GM23338 (cell line): ENCODE measurements around the gene GIMAP2. TPM values are rescaled to one million over a fixed set of nuclear protein-coding genes. Genes with fewer than 3 reads are reported as not detected.

Experiments used
- ATAC-seq: fragments of 200-7000 bp; cut with Tn5 transposase; 3 replicates; pipeline ENCODE4 v1.9.1; 2020
- DNase-seq: peaks from one replicate; pipeline ENCODE4 v3.0.0-alpha.2; 2015; ENCODE audit warnings: low spot score
- H2AFZ ChIP-seq: fragments of 200-600 bp; sonication (generic); 2 replicates; pipeline ENCODE4 v1.8.0; 2016; ENCODE audit warnings: antibody characterized with exemption, mild to moderate bottlenecking, moderate library complexity
- H3F3A ChIP-seq: fragments of 200-600 bp; sonication (generic); replicated peaks from 2 replicates; pipeline ENCODE4 v1.8.0; 2017; ENCODE audit warnings: antibody characterized with exemption, mixed run types, low read depth
- H3K27ac ChIP-seq: fragments of 200-600 bp; sonication (generic); 2 replicates; pipeline ENCODE4 v1.6.1; 2016; ENCODE audit warnings: low read depth
- H3K27me3 ChIP-seq: fragments of 200-600 bp; sonication (generic); 2 replicates; pipeline ENCODE4 v1.8.0; 2016; ENCODE audit warnings: mild to moderate bottlenecking, mixed run types, moderate library complexity; ENCODE audit not compliant: insufficient read depth
- H3K36me3 ChIP-seq: fragments of 200-600 bp; sonication (generic); 2 replicates; pipeline ENCODE4 v1.8.0; 2016; ENCODE audit warnings: mild to moderate bottlenecking; ENCODE audit not compliant: insufficient read depth
- H3K4me1 ChIP-seq: fragments of 200-600 bp; sonication (generic); 2 replicates; pipeline ENCODE4 v1.8.0; 2016; ENCODE audit warnings: mild to moderate bottlenecking, moderate library complexity; ENCODE audit not compliant: insufficient read depth
- H3K4me2 ChIP-seq: fragments of 200-600 bp; sonication (generic); 2 replicates; pipeline ENCODE4 v1.7.1; 2017; ENCODE audit warnings: mixed run types
- H3K4me3 ChIP-seq: fragments of 200-600 bp; sonication (generic); 2 replicates; pipeline ENCODE4 v1.6.1; 2016; ENCODE audit warnings: mixed run types
- H3K79me2 ChIP-seq: fragments of 200-600 bp; sonication (generic); replicated peaks from 2 replicates; pipeline ENCODE4 v1.8.0; 2017; ENCODE audit warnings: mild to moderate bottlenecking; ENCODE audit not compliant: insufficient read depth
- H3K9me2 ChIP-seq: fragments of 200-600 bp; sonication (generic); 2 replicates; pipeline ENCODE4 v1.8.0; 2017; ENCODE audit not compliant: insufficient read depth
- H4K20me1 ChIP-seq: fragments of 200-600 bp; sonication (generic); replicated peaks from 2 replicates; pipeline ENCODE4 v1.8.0; 2017; ENCODE audit warnings: mild to moderate bottlenecking; ENCODE audit not compliant: insufficient read depth
- H3K27ac Mint-ChIP-seq: 2 replicates; pipeline ENCODE4 v1.8.0; 2020; ENCODE audit warnings: inconsistent platforms, mild to moderate bottlenecking, moderate library complexity, mixed read lengths
- H3K27me3 Mint-ChIP-seq: 3 replicates; pipeline ENCODE4 v1.8.0; 2022; ENCODE audit warnings: low read depth, mild to moderate bottlenecking, moderate library complexity, mixed read lengths, inconsistent platforms; ENCODE audit not compliant: insufficient read depth, poor library complexity
- H3K36me3 Mint-ChIP-seq: 3 replicates; pipeline ENCODE4 v1.8.0; 2021; ENCODE audit warnings: low read depth, mild to moderate bottlenecking, inconsistent platforms, moderate library complexity, mixed read lengths
- H3K4me1 Mint-ChIP-seq: 3 replicates; pipeline ENCODE4 v1.8.0; 2020; ENCODE audit warnings: mild to moderate bottlenecking, inconsistent platforms, mixed read lengths
- H3K4me3 Mint-ChIP-seq: 3 replicates; pipeline ENCODE4 v1.8.0; 2021; ENCODE audit warnings: moderate library complexity, mild to moderate bottlenecking, inconsistent platforms, mixed read lengths
- H3K9me3 Mint-ChIP-seq: 3 replicates; pipeline ENCODE4 v1.8.0; 2020; ENCODE audit warnings: moderate library complexity, mild to moderate bottlenecking, inconsistent platforms, mixed read lengths
- CREB1 ChIP-seq: fragments of 250-450 bp; sonication (Bioruptor Pico); IDR thresholded peaks from 2 replicates; pipeline ENCODE4 v1.5.0; 2020; ENCODE audit warnings: low read depth, mild to moderate bottlenecking, moderate library complexity
- CTCF ChIP-seq, 2 experiments: fragments of 200-600 bp in 1 of 2; sonication (generic) in 1 of 2; conservative IDR thresholded peaks; 2 replicates each; pipeline versions ENCODE4 v1.5.1 to v1.6.1; 2016 to 2017; ENCODE audit warnings: antibody characterized with exemption in 2 of 2, low read depth in 2 of 2, mild to moderate bottlenecking in 2 of 2, moderate library complexity in 1 of 2
- EZH2 ChIP-seq: fragments of 200-600 bp; sonication (generic); IDR thresholded peaks from one replicate; pipeline ENCODE4 v1.8.0; 2017; ENCODE audit warnings: antibody characterized with exemption, mild to moderate bottlenecking, low read depth; ENCODE audit not compliant: unreplicated experiment
- EZH2phosphoT487 ChIP-seq: fragments of 200-600 bp; sonication (generic); IDR thresholded peaks from one replicate; pipeline ENCODE4 v1.8.1; 2018; ENCODE audit warnings: antibody characterized with exemption; ENCODE audit not compliant: unreplicated experiment
- JUNB ChIP-seq: IDR thresholded peaks from one replicate; pipeline ENCODE4 v1.6.1; 2016; ENCODE audit warnings: antibody characterized with exemption; ENCODE audit not compliant: unreplicated experiment
- NANOG ChIP-seq: IDR thresholded peaks from 2 replicates; pipeline ENCODE4 v1.6.1; 2016; ENCODE audit warnings: antibody characterized with exemption, borderline replicate concordance
- POLR2AphosphoS5 ChIP-seq: IDR thresholded peaks from 2 replicates; pipeline ENCODE4 v1.6.1; 2016; ENCODE audit warnings: antibody characterized with exemption, low read depth
- STAT1 ChIP-seq: IDR thresholded peaks from one replicate; pipeline ENCODE4 v1.6.1; 2016; ENCODE audit warnings: antibody characterized with exemption; ENCODE audit not compliant: unreplicated experiment
- ZNF114 ChIP-seq: fragments of 250-450 bp; sonication (Bioruptor Pico); IDR thresholded peaks from 2 replicates; pipeline ENCODE4 v1.5.0; 2020; ENCODE audit warnings: mild to moderate bottlenecking, moderate library complexity
- ZNF331 ChIP-seq: fragments of 250-450 bp; sonication (Bioruptor Pico); IDR thresholded peaks from 2 replicates; pipeline ENCODE4 v1.5.0; 2020; ENCODE audit warnings: low read depth, mild to moderate bottlenecking, moderate library complexity
- ZNF462 ChIP-seq: fragments of 250-450 bp; sonication (Bioruptor Pico); IDR thresholded peaks from 2 replicates; pipeline ENCODE4 v1.5.0; 2020; ENCODE audit warnings: mild to moderate bottlenecking, moderate library complexity
- polyA plus RNA-seq: library from polyadenylated mRNA; unstranded; fragments of >200 nt; fragmentation: Nextera tagmentation; extraction: Ambion mirVana; gene quantifications from 2 replicates; pipeline ENCODE4 v1.2.1, GENCODE V29; 2016
- total RNA-seq: library from RNA; depleted of rRNA; stranded (reverse); fragments of >200 nt; shearing (Covaris generic); gene quantifications from 2 replicates; pipeline ENCODE4 v1.2.3, GENCODE V29; 2014
- TF ChIP-seq, protein P1 (sequence below): IDR thresholded peaks from 2 replicates; pipeline ENCODE4 v1.6.1; 2016; ENCODE audit warnings: antibody characterized with exemption
- TF ChIP-seq, protein P2 (sequence below): IDR thresholded peaks from one replicate; pipeline ENCODE4 v1.6.1; 2018; ENCODE audit warnings: antibody characterized with exemption; ENCODE audit not compliant: unreplicated experiment

GIMAP2 gene
- total and polyA plus RNA-seq, 2 experiments from 2014 or later = not detected

DNA sequence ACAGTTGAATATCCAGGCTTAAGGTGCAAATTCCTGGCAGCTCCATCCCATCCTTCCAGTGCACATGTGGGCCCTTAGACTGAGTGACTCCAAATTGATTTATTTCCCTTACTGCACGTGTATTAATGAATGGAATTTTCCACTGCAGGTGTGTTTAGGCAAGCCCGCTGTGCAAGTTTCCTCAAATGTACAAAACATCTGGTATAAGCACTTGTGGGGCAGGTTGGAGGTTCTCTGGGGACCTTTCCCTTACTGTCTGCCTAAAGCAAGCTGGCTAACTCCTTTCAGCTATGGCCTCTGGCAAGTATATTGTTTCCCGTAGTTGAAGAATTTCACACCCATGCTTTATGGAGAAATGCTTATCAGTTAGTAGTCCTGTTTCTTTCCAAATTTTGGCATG, 28.0 kb upstream of the GIMAP2 start:
- H3K36me3 Mint-ChIP-seq = peaks cover 7% of the 10 kb centered on the region; the same call in 2 of the 3 replicates
- no peak for DNase-seq
- Histone ChIP-seq H2AFZ (no peak overlapping the region), H3K27me3 (no peaks in the 10 kb centered on the region), H3K27ac (no peak overlapping the region), H3K4me3 (no peak overlapping the region), H3K79me2 (no peaks in the 10 kb centered on the region), H4K20me1 (no peaks in the 10 kb centered on the region), H3K4me2 (no peak overlapping the region), H3K9me2 (peaks cover 3% of the 10 kb centered on the region; the same call in 1 of the 2 replicates), H3K36me3 (no peaks in the 10 kb centered on the region), H3K4me1 (no peaks in the 10 kb centered on the region), H3F3A (no peaks in the 10 kb centered on the region)
- H3K27me3 Mint-ChIP-seq = peaks cover 6% of the 10 kb centered on the region
- H3K4me3 Mint-ChIP-seq = no peak overlapping the region
- ATAC-seq = no peak
- H3K27ac Mint-ChIP-seq = no peak overlapping the region
- peaks cover 7% of the 10 kb centered on the region for H3K4me1 Mint-ChIP-seq
- H3K9me3 Mint-ChIP-seq = peaks cover 21% of the 10 kb centered on the region; the same call in 2 of the 3 replicates
- TF ChIP-seq POLR2AphosphoS5 (no peak), CTCF (conservative IDR thresholded peaks at IDR 0.05; ENCODE audit: low read depth in 2 of 2) (no peak), NANOG (no peak), STAT1 (no peak), EZH2phosphoT487 (no peak), JUNB (no peak), ZNF462 (CRISPR knock-in tag) (no peak), ZNF331 (CRISPR knock-in tag) (no peak), EZH2 (no peak), ZNF114 (CRISPR knock-in tag) (no peak), CREB1 (no peak)
- TF ChIP-seq, protein P1, sequence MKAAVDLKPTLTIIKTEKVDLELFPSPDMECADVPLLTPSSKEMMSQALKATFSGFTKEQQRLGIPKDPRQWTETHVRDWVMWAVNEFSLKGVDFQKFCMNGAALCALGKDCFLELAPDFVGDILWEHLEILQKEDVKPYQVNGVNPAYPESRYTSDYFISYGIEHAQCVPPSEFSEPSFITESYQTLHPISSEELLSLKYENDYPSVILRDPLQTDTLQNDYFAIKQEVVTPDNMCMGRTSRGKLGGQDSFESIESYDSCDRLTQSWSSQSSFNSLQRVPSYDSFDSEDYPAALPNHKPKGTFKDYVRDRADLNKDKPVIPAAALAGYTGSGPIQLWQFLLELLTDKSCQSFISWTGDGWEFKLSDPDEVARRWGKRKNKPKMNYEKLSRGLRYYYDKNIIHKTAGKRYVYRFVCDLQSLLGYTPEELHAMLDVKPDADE = no peak
- TF ChIP-seq, protein P2, sequence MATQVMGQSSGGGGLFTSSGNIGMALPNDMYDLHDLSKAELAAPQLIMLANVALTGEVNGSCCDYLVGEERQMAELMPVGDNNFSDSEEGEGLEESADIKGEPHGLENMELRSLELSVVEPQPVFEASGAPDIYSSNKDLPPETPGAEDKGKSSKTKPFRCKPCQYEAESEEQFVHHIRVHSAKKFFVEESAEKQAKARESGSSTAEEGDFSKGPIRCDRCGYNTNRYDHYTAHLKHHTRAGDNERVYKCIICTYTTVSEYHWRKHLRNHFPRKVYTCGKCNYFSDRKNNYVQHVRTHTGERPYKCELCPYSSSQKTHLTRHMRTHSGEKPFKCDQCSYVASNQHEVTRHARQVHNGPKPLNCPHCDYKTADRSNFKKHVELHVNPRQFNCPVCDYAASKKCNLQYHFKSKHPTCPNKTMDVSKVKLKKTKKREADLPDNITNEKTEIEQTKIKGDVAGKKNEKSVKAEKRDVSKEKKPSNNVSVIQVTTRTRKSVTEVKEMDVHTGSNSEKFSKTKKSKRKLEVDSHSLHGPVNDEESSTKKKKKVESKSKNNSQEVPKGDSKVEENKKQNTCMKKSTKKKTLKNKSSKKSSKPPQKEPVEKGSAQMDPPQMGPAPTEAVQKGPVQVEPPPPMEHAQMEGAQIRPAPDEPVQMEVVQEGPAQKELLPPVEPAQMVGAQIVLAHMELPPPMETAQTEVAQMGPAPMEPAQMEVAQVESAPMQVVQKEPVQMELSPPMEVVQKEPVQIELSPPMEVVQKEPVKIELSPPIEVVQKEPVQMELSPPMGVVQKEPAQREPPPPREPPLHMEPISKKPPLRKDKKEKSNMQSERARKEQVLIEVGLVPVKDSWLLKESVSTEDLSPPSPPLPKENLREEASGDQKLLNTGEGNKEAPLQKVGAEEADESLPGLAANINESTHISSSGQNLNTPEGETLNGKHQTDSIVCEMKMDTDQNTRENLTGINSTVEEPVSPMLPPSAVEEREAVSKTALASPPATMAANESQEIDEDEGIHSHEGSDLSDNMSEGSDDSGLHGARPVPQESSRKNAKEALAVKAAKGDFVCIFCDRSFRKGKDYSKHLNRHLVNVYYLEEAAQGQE = no peak
